Measurements from ENCODE around the gene GSAP. TPM values are rescaled to one million over a fixed set of nuclear protein-coding genes. Genes with fewer than 3 reads are reported as not detected.

GSAP gene
- total RNA-seq, 1 donor from 2014 or later, result 9.9 TPM

- TF ChIP-seq CTCF (IDR thresholded peaks at IDR 0.05; ENCODE audit: unreplicated experiment), result no peak
- H3K9me3 Mint-ChIP-seq (ENCODE audit: low read depth), result no peaks in the 10 kb centered on the region
- no peak overlapping the region for H3K4me3 Mint-ChIP-seq (ENCODE audit: low read depth)
- H3K36me3 Mint-ChIP-seq (ENCODE audit: insufficient read depth), result no peaks in the 10 kb centered on the region
- H3K27ac Mint-ChIP-seq, result no peak overlapping the region
- peaks cover 3% of the 10 kb centered on the region for H3K27me3 Mint-ChIP-seq
- H3K4me1 Mint-ChIP-seq (ENCODE audit: low read depth), result peaks cover 1% of the 10 kb centered on the region
- DNase-seq (ENCODE audit: low spot score, unreplicated experiment), result no peak
Observed at GRCh38 chr7:77441046-77441445, 24.9 kb upstream of the GSAP start.

GRCh38 chr7:77439572-77439971 lies 23.4 kb upstream of the GSAP start:
- H3K9me3 Mint-ChIP-seq (ENCODE audit: low read depth), result no peaks in the 10 kb centered on the region
- no peak for TF ChIP-seq CTCF (IDR thresholded peaks at IDR 0.05; ENCODE audit: unreplicated experiment)
- H3K27ac Mint-ChIP-seq, result no peak overlapping the region
- no peak for DNase-seq (ENCODE audit: low spot score, unreplicated experiment)
- peaks cover 1% of the 10 kb centered on the region for H3K4me1 Mint-ChIP-seq (ENCODE audit: low read depth)
- no peaks in the 10 kb centered on the region for H3K36me3 Mint-ChIP-seq (ENCODE audit: insufficient read depth)
- peaks cover 3% of the 10 kb centered on the region for H3K27me3 Mint-ChIP-seq
- no peak overlapping the region for H3K4me3 Mint-ChIP-seq (ENCODE audit: low read depth)

- Mint-ChIP-seq H3K36me3 (ENCODE audit: insufficient read depth) (no peaks in the 10 kb centered on the region), H3K4me1 (ENCODE audit: low read depth) (no peaks in the 10 kb centered on the region), H3K27ac (no peak overlapping the region), H3K9me3 (ENCODE audit: low read depth) (no peaks in the 10 kb centered on the region), H3K27me3 (peaks cover 3% of the 10 kb centered on the region), H3K4me3 (ENCODE audit: low read depth) (no peak overlapping the region)
- TF ChIP-seq CTCF (IDR thresholded peaks at IDR 0.05; ENCODE audit: unreplicated experiment), result no peak
- DNase-seq (ENCODE audit: low spot score, unreplicated experiment), result no peak
Observed at GRCh38 chr7:77438131-77438530, 22.0 kb upstream of the GSAP start.

GRCh38 chr7:77434570-77435275 lies 18.6 kb upstream of the GSAP start:
- Mint-ChIP-seq H3K4me1 (ENCODE audit: low read depth) (no peaks in the 10 kb centered on the region), H3K4me3 (ENCODE audit: low read depth) (no peak overlapping the region), H3K27me3 (no peaks in the 10 kb centered on the region), H3K9me3 (ENCODE audit: low read depth) (no peaks in the 10 kb centered on the region), H3K27ac (no peak overlapping the region), H3K36me3 (ENCODE audit: insufficient read depth) (no peaks in the 10 kb centered on the region)
- TF ChIP-seq CTCF (IDR thresholded peaks at IDR 0.05; ENCODE audit: unreplicated experiment), result no peak
- DNase-seq (ENCODE audit: low spot score, unreplicated experiment), result no peak

GRCh38 chr7:77433901-77434300 lies 17.8 kb upstream of the GSAP start:
- H3K27ac Mint-ChIP-seq, result no peak overlapping the region
- no peaks in the 10 kb centered on the region for H3K36me3 Mint-ChIP-seq (ENCODE audit: insufficient read depth)
- H3K9me3 Mint-ChIP-seq (ENCODE audit: low read depth), result no peaks in the 10 kb centered on the region
- no peak for TF ChIP-seq CTCF (IDR thresholded peaks at IDR 0.05; ENCODE audit: unreplicated experiment)
- H3K27me3 Mint-ChIP-seq, result no peaks in the 10 kb centered on the region
- no peak for DNase-seq (ENCODE audit: low spot score, unreplicated experiment)
- H3K4me1 Mint-ChIP-seq (ENCODE audit: low read depth), result no peaks in the 10 kb centered on the region
- no peak overlapping the region for H3K4me3 Mint-ChIP-seq (ENCODE audit: low read depth)

All from progenitor cell of endocrine pancreas (in vitro differentiated cells).